HFFc6 (cell line): ENCODE results near the gene GET3. TPM values are rescaled to one million over a fixed set of nuclear protein-coding genes. Genes with fewer than 3 reads are reported as not detected.

Source experiments
- DNase-seq: peaks from one replicate; pipeline ENCODE4 v3.0.0-alpha.2; 2018
- H3K27ac Mint-ChIP-seq: 2 replicates; pipeline ENCODE4 v1.8.0; 2020; ENCODE audit warnings: mild to moderate bottlenecking, mixed read lengths
- H3K27me3 Mint-ChIP-seq: 2 replicates; pipeline ENCODE4 v1.8.0; 2021; ENCODE audit warnings: mild to moderate bottlenecking, moderate library complexity, mixed read lengths; ENCODE audit not compliant: insufficient read depth
- H3K36me3 Mint-ChIP-seq: 2 replicates; pipeline ENCODE4 v1.8.0; 2021; ENCODE audit warnings: low read depth, mixed read lengths
- H3K4me1 Mint-ChIP-seq: 2 replicates; pipeline ENCODE4 v1.8.0; 2020; ENCODE audit warnings: low read depth, mixed read lengths
- H3K4me3 Mint-ChIP-seq: 2 replicates; pipeline ENCODE4 v1.8.0; 2020; ENCODE audit warnings: mild to moderate bottlenecking, moderate library complexity, mixed read lengths
- H3K9me3 Mint-ChIP-seq: 2 replicates; pipeline ENCODE4 v1.8.0; 2020; ENCODE audit warnings: mild to moderate bottlenecking, mixed read lengths
- total RNA-seq, 6 experiments: library from RNA; stranded (reverse); fragmentation: NEBNext Ultra II Directional; extraction: Animal tissue kit (Norgen Biotek cat#: 25700); gene quantifications; 2 replicates in 1 of 6; 3 replicates in 5 of 6; pipeline ENCODE4 v1.2.3, GENCODE V29; 2021
- TF ChIP-seq, protein P1 (sequence below): fragments of 200-600 bp; sonication (generic); IDR thresholded peaks from 2 replicates; pipeline ENCODE4 v1.5.0; 2021; ENCODE audit warnings: antibody characterized with exemption, mild to moderate bottlenecking

GET3 gene
- total RNA-seq, 6 experiments from 2014 or later, result 97.0 to 116 (median 107) TPM

DNA sequence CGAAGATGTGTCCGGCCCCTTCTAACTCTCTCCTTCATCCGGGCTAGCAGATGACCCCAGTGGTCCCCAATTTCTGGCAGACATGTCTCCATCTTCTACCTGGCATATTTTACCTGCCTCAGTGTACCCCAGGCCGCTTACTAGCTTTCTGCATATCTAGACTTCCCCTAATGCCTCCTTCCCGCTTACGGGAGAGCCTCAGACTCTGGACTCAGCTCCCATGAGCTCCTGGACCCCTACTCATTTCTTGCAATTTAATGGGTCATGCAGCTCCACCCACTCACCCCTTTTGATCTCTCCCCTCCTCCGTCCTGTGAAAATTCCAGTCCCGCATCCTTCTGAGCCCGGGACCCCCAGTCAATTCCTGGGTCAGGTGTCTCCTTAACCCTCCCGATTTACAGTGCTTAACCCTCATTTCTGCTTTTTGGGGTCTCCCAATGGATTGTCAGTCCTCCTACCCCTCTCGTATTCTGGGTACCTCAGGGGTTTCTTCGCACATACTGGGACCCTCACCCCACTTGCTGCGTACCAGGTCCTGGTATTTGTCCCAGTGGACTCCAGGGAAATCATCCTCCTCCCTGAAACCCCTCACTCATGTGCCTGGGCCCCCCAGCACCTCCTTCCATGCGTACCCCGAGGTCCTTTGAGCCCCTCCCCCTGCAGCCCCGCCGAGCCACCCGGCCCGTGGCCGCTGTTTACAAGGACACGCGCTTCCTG lies 53.5 kb downstream of the GET3 start:
- H3K9me3 Mint-ChIP-seq, result peaks cover 4% of the 10 kb centered on the region; the same call in 1 of the 2 replicates
- peak overlapping the region; percentile 94 for H3K27ac Mint-ChIP-seq
- TF ChIP-seq, protein P1, sequence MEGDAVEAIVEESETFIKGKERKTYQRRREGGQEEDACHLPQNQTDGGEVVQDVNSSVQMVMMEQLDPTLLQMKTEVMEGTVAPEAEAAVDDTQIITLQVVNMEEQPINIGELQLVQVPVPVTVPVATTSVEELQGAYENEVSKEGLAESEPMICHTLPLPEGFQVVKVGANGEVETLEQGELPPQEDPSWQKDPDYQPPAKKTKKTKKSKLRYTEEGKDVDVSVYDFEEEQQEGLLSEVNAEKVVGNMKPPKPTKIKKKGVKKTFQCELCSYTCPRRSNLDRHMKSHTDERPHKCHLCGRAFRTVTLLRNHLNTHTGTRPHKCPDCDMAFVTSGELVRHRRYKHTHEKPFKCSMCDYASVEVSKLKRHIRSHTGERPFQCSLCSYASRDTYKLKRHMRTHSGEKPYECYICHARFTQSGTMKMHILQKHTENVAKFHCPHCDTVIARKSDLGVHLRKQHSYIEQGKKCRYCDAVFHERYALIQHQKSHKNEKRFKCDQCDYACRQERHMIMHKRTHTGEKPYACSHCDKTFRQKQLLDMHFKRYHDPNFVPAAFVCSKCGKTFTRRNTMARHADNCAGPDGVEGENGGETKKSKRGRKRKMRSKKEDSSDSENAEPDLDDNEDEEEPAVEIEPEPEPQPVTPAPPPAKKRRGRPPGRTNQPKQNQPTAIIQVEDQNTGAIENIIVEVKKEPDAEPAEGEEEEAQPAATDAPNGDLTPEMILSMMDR, result no peak

DNA sequence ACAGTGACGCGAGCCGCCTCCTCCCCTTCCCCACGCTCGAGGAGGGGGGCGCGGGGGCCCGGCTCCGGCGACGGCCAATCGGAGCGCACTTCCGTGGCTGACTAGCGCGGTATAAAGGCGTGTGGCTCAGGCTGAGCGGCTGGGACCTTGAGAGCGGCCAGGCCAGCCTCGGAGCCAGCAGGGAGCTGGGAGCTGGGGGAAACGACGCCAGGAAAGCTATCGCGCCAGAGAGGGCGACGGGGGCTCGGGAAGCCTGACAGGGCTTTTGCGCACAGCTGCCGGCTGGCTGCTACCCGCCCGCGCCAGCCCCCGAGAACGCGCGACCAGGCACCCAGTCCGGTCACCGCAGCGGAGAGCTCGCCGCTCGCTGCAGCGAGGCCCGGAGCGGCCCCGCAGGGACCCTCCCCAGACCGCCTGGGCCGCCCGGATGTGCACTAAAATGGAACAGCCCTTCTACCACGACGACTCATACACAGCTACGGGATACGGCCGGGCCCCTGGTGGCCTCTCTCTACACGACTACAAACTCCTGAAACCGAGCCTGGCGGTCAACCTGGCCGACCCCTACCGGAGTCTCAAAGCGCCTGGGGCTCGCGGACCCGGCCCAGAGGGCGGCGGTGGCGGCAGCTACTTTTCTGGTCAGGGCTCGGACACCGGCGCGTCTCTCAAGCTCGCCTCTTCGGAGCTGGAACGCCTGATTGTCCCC lies 54.2 kb downstream of the GET3 start, which contains the start of gene JUNB:
JUNB (plus strand) TSS at position 142 of the 706 bp plus-strand sequence; CDS start at position 428, 286 bp downstream.
- DNase-seq, result peak; percentile 97
- H3K36me3 Mint-ChIP-seq, result peaks cover 4% of the 10 kb centered on the region
- H3K9me3 Mint-ChIP-seq, result peaks cover 4% of the 10 kb centered on the region; the same call in 1 of the 2 replicates
- H3K4me1 Mint-ChIP-seq, result peaks cover 44% of the 10 kb centered on the region
- H3K27me3 Mint-ChIP-seq, result peaks cover 44% of the 10 kb centered on the region
- H3K4me3 Mint-ChIP-seq, result peak within 1 kb of the TSS; percentile 94
- TF ChIP-seq, protein P1, result peak; percentile 42
- peak within 1 kb of the TSS; percentile 94 for H3K27ac Mint-ChIP-seq

More for the DNA sequence above, 53.5 kb downstream of the GET3 start:
- DNase-seq, result no peak
- H3K36me3 Mint-ChIP-seq, result peaks cover 4% of the 10 kb centered on the region
- H3K27me3 Mint-ChIP-seq, result peaks cover 37% of the 10 kb centered on the region
- peak overlapping the region; percentile 94 for H3K4me3 Mint-ChIP-seq
- peaks cover 37% of the 10 kb centered on the region for H3K4me1 Mint-ChIP-seq

DNA sequence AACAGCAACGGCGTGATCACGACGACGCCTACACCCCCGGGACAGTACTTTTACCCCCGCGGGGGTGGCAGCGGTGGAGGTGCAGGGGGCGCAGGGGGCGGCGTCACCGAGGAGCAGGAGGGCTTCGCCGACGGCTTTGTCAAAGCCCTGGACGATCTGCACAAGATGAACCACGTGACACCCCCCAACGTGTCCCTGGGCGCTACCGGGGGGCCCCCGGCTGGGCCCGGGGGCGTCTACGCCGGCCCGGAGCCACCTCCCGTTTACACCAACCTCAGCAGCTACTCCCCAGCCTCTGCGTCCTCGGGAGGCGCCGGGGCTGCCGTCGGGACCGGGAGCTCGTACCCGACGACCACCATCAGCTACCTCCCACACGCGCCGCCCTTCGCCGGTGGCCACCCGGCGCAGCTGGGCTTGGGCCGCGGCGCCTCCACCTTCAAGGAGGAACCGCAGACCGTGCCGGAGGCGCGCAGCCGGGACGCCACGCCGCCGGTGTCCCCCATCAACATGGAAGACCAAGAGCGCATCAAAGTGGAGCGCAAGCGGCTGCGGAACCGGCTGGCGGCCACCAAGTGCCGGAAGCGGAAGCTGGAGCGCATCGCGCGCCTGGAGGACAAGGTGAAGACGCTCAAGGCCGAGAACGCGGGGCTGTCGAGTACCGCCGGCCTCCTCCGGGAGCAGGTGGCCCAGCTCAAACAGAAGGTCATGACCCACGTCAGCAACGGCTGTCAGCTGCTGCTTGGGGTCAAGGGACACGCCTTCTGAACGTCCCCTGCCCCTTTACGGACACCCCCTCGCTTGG lies 55.0 kb downstream of the GET3 start:
- TF ChIP-seq, protein P1, result no peak
- Mint-ChIP-seq H3K4me1 (peaks cover 47% of the 10 kb centered on the region), H3K27me3 (peaks cover 44% of the 10 kb centered on the region), H3K4me3 (peak overlapping the region; percentile 94), H3K36me3 (peaks cover 4% of the 10 kb centered on the region), H3K27ac (peak overlapping the region; percentile 94), H3K9me3 (peaks cover 4% of the 10 kb centered on the region; the same call in 1 of the 2 replicates)
- no peak for DNase-seq

DNA sequence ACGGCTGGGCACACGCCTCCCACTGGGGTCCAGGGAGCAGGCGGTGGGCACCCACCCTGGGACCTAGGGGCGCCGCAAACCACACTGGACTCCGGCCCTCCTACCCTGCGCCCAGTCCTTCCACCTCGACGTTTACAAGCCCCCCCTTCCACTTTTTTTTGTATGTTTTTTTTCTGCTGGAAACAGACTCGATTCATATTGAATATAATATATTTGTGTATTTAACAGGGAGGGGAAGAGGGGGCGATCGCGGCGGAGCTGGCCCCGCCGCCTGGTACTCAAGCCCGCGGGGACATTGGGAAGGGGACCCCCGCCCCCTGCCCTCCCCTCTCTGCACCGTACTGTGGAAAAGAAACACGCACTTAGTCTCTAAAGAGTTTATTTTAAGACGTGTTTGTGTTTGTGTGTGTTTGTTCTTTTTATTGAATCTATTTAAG lies 55.6 kb downstream of the GET3 start:
- Mint-ChIP-seq H3K9me3 (peaks cover 4% of the 10 kb centered on the region; the same call in 1 of the 2 replicates), H3K4me3 (peak overlapping the region; percentile 94), H3K36me3 (peaks cover 4% of the 10 kb centered on the region), H3K27ac (peak overlapping the region; percentile 94), H3K4me1 (peaks cover 47% of the 10 kb centered on the region), H3K27me3 (peaks cover 44% of the 10 kb centered on the region)
- TF ChIP-seq, protein P1, result no peak
- DNase-seq, result no peak
